ENCODE results near the gene INSIG1. TPM values are rescaled to one million over a fixed set of nuclear protein-coding genes. Genes with fewer than 3 reads are reported as not detected.

The INSIG1 gene
- total RNA-seq, 1 experiment from 2014 or later: 53.4 TPM

GRCh38 chr7:155310425-155311114, 12.9 kb downstream of the INSIG1 start:
- CTCF ChIA-PET: no interaction called here
- POLR2A ChIA-PET (ENCODE audit: low non-redundant PET): no interaction called here
- Histone ChIP-seq H3K36me3 (ENCODE audit: insufficient read depth, low read length, poor library complexity, severe bottlenecking) (peaks cover 49% of the 10 kb centered on the region), H3K27ac (ENCODE audit: low read depth, low read length, poor library complexity, severe bottlenecking) (no peak overlapping the region), H3K4me1 (ENCODE audit: insufficient read depth, low read length, poor library complexity, severe bottlenecking) (no peaks in the 10 kb centered on the region), H3K9me3 (ENCODE audit: low read depth, low read length, poor library complexity, severe bottlenecking) (no peaks in the 10 kb centered on the region), H3K27me3 (replicated peaks; ENCODE audit: insufficient read depth, low read depth, low read length, poor library complexity) (no peaks in the 10 kb centered on the region), H3K4me3 (ENCODE audit: low read depth, low read length, poor library complexity, severe bottlenecking) (no peak overlapping the region)
- intact Hi-C loops (cut with micrococcal nuclease; ENCODE audit: unreplicated experiment): no loop called here
- BruUV-seq (replicated peaks): no TSS peak
- TF ChIP-seq CTCF (conservative IDR thresholded peaks at IDR 0.05; ENCODE audit: low read depth, low read length): no peak
- no peak for TF ChIP-seq EZH2 (IDR thresholded peaks at IDR 0.05; ENCODE audit: borderline replicate concordance, low read depth, low read length, poor library complexity, severe bottlenecking)
- DNase-seq (ENCODE audit: low spot score): no peak

GRCh38 chr7:155311826-155312537, 14.3 kb downstream of the INSIG1 start:
- Histone ChIP-seq H3K27me3 (replicated peaks; ENCODE audit: insufficient read depth, low read depth, low read length, poor library complexity) (no peaks in the 10 kb centered on the region), H3K9me3 (ENCODE audit: low read depth, low read length, poor library complexity, severe bottlenecking) (no peaks in the 10 kb centered on the region), H3K4me3 (ENCODE audit: low read depth, low read length, poor library complexity, severe bottlenecking) (no peak overlapping the region), H3K27ac (ENCODE audit: low read depth, low read length, poor library complexity, severe bottlenecking) (no peak overlapping the region), H3K36me3 (ENCODE audit: insufficient read depth, low read length, poor library complexity, severe bottlenecking) (peaks cover 35% of the 10 kb centered on the region), H3K4me1 (ENCODE audit: insufficient read depth, low read length, poor library complexity, severe bottlenecking) (no peaks in the 10 kb centered on the region)
- intact Hi-C loops (cut with micrococcal nuclease; ENCODE audit: unreplicated experiment): no loop called here
- DNase-seq (ENCODE audit: low spot score): no peak
- no TSS peak for BruUV-seq (replicated peaks)
- ChIA-PET CTCF (no interaction called here), POLR2A (ENCODE audit: low non-redundant PET) (no interaction called here)
- TF ChIP-seq CTCF (conservative IDR thresholded peaks at IDR 0.05; ENCODE audit: low read depth, low read length): no peak
- TF ChIP-seq EZH2 (IDR thresholded peaks at IDR 0.05; ENCODE audit: borderline replicate concordance, low read depth, low read length, poor library complexity, severe bottlenecking): no peak

DNA sequence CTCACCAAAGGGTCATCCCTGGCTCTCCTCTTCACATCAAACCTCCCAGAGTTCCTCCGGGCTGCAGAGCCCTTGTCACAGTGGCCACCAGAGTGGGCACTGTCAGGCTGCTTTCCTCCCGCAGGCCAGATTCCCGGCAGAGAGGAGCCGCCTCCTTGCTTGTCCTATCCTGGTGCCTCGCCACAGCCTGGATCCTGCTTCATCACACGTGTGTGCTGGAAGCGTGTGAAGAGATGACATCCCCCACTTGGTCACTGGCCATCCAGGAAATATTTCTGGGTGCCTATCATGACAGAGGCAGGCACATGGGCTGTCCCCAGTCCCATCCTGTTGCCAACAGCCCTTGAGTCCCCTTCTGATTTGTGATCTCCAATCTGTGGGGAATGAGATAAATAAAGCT, 15.0 kb downstream of the INSIG1 start:
- Histone ChIP-seq H3K9me3 (ENCODE audit: low read depth, low read length, poor library complexity, severe bottlenecking) (no peaks in the 10 kb centered on the region), H3K4me3 (ENCODE audit: low read depth, low read length, poor library complexity, severe bottlenecking) (no peak overlapping the region), H3K36me3 (ENCODE audit: insufficient read depth, low read length, poor library complexity, severe bottlenecking) (peaks cover 29% of the 10 kb centered on the region), H3K4me1 (ENCODE audit: insufficient read depth, low read length, poor library complexity, severe bottlenecking) (no peaks in the 10 kb centered on the region), H3K27ac (ENCODE audit: low read depth, low read length, poor library complexity, severe bottlenecking) (no peak overlapping the region), H3K27me3 (replicated peaks; ENCODE audit: insufficient read depth, low read depth, low read length, poor library complexity) (no peaks in the 10 kb centered on the region)
- ChIA-PET CTCF (no interaction called here), POLR2A (ENCODE audit: low non-redundant PET) (no interaction called here)
- BruUV-seq (replicated peaks): no TSS peak
- intact Hi-C loops (cut with micrococcal nuclease; ENCODE audit: unreplicated experiment): no loop called here
- no peak for DNase-seq (ENCODE audit: low spot score)
- TF ChIP-seq EZH2 (IDR thresholded peaks at IDR 0.05; ENCODE audit: borderline replicate concordance, low read depth, low read length, poor library complexity, severe bottlenecking) (no peak), CTCF (conservative IDR thresholded peaks at IDR 0.05; ENCODE audit: low read depth, low read length) (no peak)
